Transverse colon (tissue), 4 donors: ENCODE data around the gene NDUFS6. TPM values are rescaled to one million over a fixed set of nuclear protein-coding genes. Genes with fewer than 3 reads are reported as not detected.
"Not testable (repeated sequence)": the region's sequence is repeated elsewhere in the genome, so short reads cannot be mapped to it uniquely, and the experiment has no call there.

Experiments
- DNase-seq: peaks from one replicate; pipeline ENCODE4 v3.0.0-alpha.2; 2019
- H3K27ac ChIP-seq, 4 donors: fragments of 200-600 bp; sonication (generic); 2 replicates each; pipeline ENCODE4 v1.5.1; 2016 to 2018; ENCODE audit warnings: inconsistent platforms in 4 of 4
- H3K27me3 ChIP-seq: fragments of 200-600 bp; sonication (generic); 2 replicates; pipeline ENCODE4 v1.5.1; 2017; ENCODE audit warnings: inconsistent platforms
- H3K36me3 ChIP-seq, 4 donors: fragments of 200-600 bp; sonication (generic); 2 replicates each; pipeline ENCODE4 v1.5.1; 2017 to 2019; ENCODE audit warnings: inconsistent platforms in 4 of 4
- H3K4me1 ChIP-seq, 4 donors: fragments of 200-600 bp; sonication (generic); 2 replicates each; pipeline ENCODE4 v1.5.1; 2017 to 2020; ENCODE audit warnings: inconsistent platforms in 4 of 4
- H3K4me3 ChIP-seq, 4 donors: fragments of 200-600 bp; sonication (generic); 1 replicate in 1 of 4; 2 replicates in 3 of 4; pipeline versions ENCODE4 v1.5.1 to v1.6.1; 2017 to 2019; ENCODE audit warnings: inconsistent platforms in 4 of 4
- H3K9me3 ChIP-seq, 2 donors: fragments of 200-600 bp; sonication (generic); 2 replicates each; pipeline ENCODE4 v1.5.1; 2017 to 2019; ENCODE audit warnings: inconsistent platforms in 2 of 2
- EP300 ChIP-seq: sonication (generic); formaldehyde crosslinking; IDR thresholded peaks from one replicate; pipeline ENCODE4 v1.6.1; 2017; ENCODE audit warnings: antibody characterized with exemption, low read depth
- POLR2A ChIP-seq: fragments of 450-650 bp; IDR thresholded peaks from one replicate; pipeline ENCODE4 v1.6.1; 2016; ENCODE audit warnings: antibody characterized with exemption, mild to moderate bottlenecking, moderate library complexity
- POLR2AphosphoS5 ChIP-seq, 3 donors: sonication (generic); formaldehyde crosslinking; IDR thresholded peaks; one replicate each; pipeline ENCODE4 v1.6.1; 2016; ENCODE audit warnings: antibody characterized with exemption in 3 of 3
- WGBS, 2 donors: methylation state at CpG; one replicate each; pipeline ENCODE4 v1.1.5; 2018; ENCODE audit warnings: low coverage in 1 of 2; 5-methylcytosine and 5-hydroxymethylcytosine counted together
- in situ Hi-C, 4 donors: fragments of 200-750 bp; cut with MboI; loops; one replicate each; pipeline versions ENCODE4 v1.15.0 to v1.15.1; 2017; ENCODE audit warnings: low sequenced_read_pairs in 3 of 4, low pct_ligation_motif_present in 1 of 4, low pct_unique_long_range_greater_than_20kb in 1 of 4
- intact Hi-C: fragments of 100-400 bp; cut with DNase I; formaldehyde crosslinking; loops from one replicate; pipeline ENCODE4 v1.15.1; 2023; ENCODE audit warnings: low total_unique reads
- total RNA-seq, 4 donors: library from RNA; depleted of rRNA; stranded (reverse); fragments of >200 nt; gene quantifications; one replicate each; pipeline ENCODE4 v1.1.0, GENCODE V29; 2016
- TF ChIP-seq, protein P1 (sequence below), 5 experiments: fragments of 200-600 bp in 3 of 5; fragments of 450-650 bp in 2 of 5; sonication (generic) in 3 of 5; IDR thresholded peaks; 1 replicate in 2 of 5; 2 replicates in 3 of 5; pipeline ENCODE4 v1.5.1; 2016 to 2017; ENCODE audit warnings: antibody characterized with exemption in 5 of 5, inconsistent platforms in 3 of 5, mild to moderate bottlenecking in 2 of 5, moderate library complexity in 1 of 5

Gene NDUFS6
- total RNA-seq, 4 donors from 2014 or later = 36.4 to 133 (median 66.4) TPM

DNA sequence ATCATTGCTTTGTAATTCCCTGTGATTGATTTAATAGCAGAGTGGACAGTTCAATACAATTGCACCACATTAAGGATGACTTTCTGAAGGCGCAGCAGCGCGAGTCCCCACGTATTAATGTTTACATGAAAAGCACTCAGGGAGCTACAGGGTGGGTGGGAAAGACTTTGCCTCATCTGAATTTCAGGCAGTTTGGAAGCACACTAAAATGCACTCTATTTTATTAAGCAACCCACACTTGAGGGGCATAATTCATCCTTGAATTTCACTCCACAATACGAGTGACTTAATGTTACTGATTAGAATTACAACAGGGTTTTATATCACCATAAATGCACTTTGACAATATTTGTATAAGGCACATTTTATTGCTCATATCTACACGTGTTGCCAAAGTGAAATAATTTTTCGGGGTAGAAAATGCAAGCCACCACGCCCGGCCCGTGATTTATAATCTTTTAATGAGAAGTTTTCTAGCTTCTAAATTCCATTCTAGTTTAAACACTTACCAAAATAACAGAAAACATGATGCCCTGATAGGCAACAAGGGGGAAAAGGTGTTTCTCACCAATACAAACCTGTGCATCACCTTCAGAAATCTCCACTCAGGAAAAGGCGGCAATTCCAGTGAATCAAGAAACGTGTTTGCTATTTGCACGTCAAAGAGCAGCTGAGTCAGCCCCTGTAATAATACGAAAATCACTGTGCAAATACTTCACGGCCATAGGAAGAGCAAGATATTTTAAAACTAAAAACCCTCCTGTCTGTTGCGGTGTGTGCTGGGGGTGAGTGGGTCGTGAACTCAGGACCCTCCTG, 41.0 kb downstream of the NDUFS6 start:
- intact Hi-C loops = no loop called here
- peaks cover 57% of the 10 kb centered on the region for H3K27me3 ChIP-seq
- H3K27ac ChIP-seq = no peak overlapping the region
- no peak for TF ChIP-seq EP300
- TF ChIP-seq, protein P1, sequence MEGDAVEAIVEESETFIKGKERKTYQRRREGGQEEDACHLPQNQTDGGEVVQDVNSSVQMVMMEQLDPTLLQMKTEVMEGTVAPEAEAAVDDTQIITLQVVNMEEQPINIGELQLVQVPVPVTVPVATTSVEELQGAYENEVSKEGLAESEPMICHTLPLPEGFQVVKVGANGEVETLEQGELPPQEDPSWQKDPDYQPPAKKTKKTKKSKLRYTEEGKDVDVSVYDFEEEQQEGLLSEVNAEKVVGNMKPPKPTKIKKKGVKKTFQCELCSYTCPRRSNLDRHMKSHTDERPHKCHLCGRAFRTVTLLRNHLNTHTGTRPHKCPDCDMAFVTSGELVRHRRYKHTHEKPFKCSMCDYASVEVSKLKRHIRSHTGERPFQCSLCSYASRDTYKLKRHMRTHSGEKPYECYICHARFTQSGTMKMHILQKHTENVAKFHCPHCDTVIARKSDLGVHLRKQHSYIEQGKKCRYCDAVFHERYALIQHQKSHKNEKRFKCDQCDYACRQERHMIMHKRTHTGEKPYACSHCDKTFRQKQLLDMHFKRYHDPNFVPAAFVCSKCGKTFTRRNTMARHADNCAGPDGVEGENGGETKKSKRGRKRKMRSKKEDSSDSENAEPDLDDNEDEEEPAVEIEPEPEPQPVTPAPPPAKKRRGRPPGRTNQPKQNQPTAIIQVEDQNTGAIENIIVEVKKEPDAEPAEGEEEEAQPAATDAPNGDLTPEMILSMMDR (IDR thresholded peaks at IDR 0.05) = no peak
- TF ChIP-seq POLR2AphosphoS5 (IDR thresholded peaks at IDR 0.05) = no peak
- no peak for TF ChIP-seq POLR2A
- no peaks in the 10 kb centered on the region for H3K36me3 ChIP-seq
- H3K9me3 ChIP-seq = no peaks in the 10 kb centered on the region
- H3K4me3 ChIP-seq = no peak overlapping the region
- in situ Hi-C loops = no loop called here
- no peaks in the 10 kb centered on the region for H3K4me1 ChIP-seq
- 20 to 37% methylated on average over 14 to 17 of the region's 17 CpGs for WGBS, 2 donors
- no peak for DNase-seq

DNA sequence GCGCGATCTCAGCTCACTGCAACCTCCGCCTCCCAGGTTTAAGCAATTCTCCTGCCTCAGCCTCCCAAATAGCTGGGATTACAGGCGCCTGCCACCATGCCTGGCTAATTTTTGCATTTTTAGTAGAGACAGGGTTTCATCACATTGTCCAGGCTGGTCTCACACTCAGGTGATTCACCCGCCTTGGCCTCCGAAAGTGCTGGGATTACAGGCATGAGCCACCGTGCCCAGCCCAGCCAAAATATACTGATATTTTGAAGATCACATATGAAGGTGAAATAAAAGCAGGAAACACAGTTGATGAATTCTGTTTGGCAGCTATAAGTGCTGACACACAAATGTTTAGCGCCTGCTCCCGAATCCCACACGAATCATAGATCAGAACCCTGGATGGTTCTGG, 42.6 kb downstream of the NDUFS6 start:
- in situ Hi-C loops, H3K9me3 ChIP-seq, H3K4me1 ChIP-seq, DNase-seq, H3K36me3 ChIP-seq, intact Hi-C loops, H3K4me3 ChIP-seq, H3K27ac ChIP-seq: not testable (repeated sequence)
- WGBS, 2 donors = 81 to 91% methylated on average over 4 to 10 of the region's 10 CpGs
- peaks cover 50% of the 10 kb centered on the region for H3K27me3 ChIP-seq

DNA sequence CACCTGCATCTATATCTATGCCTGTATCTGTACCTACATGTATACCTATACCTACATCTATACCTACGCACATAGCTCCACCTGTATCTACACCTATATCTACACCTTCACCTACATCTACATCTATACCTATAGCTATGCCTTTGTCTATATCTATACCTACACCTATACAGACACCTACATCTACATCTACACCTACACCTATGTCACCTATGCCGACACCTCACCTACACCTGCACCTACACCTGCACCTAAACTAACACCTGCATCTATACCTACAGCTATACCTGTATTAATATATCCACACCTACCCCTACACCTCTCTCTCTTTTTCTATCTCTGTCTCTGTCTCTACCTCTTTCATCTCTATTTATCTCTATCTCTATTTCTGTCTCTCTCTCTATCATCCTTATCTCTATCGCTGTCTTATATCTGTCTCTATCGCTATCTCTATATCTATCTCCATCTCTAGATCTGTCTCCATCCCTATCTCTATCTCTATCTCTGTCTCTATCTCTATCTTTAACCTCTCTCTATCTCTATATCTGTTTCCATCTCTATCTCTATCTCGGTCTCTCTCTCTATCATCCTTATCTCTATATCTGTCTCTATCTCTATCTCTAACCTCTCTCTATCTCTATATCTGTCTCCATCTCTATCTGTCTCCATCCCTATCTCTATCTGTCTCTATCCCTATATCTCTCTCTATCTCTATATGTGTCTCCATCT, 43.7 kb downstream of the NDUFS6 start:
- no peaks in the 10 kb centered on the region for H3K9me3 ChIP-seq
- TF ChIP-seq, protein P1 (IDR thresholded peaks at IDR 0.05) = no peak
- TF ChIP-seq POLR2A = no peak
- no peak for TF ChIP-seq POLR2AphosphoS5 (IDR thresholded peaks at IDR 0.05)
- no peak for TF ChIP-seq EP300
- H3K27me3 ChIP-seq = peaks cover 48% of the 10 kb centered on the region
- no peak overlapping the region for H3K27ac ChIP-seq
- H3K4me1 ChIP-seq = no peaks in the 10 kb centered on the region
- WGBS, 2 donors = 93 to 94% methylated on average over 5 of the region's 5 CpGs
- intact Hi-C loops (no loop called here), in situ Hi-C loops (no loop called here)
- no peaks in the 10 kb centered on the region for H3K36me3 ChIP-seq
- H3K4me3 ChIP-seq = no peak overlapping the region
- no peak for DNase-seq

DNA sequence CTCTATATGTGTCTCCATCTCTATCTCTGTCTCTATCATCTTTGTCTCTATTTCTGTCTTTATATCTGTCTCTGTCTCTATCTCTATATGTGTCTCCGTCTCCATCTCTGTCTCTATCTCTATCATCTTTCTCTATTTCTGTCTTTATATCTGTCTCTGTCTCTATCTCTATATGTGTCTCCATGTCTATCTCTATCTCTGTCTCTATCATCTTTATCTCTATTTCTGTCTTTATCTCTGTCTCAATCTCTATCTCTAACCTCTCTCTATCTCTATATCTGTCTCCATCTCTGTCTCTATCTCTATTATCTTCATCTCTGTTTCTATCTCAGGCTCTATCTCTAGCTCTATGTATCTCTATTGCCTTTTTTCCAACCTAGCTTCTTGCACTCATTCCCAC, 44.5 kb downstream of the NDUFS6 start:
- intact Hi-C loops = no loop called here
- H3K4me1 ChIP-seq = no peaks in the 10 kb centered on the region
- no peak for DNase-seq
- H3K36me3 ChIP-seq = no peaks in the 10 kb centered on the region
- no peak overlapping the region for H3K27ac ChIP-seq
- in situ Hi-C loops = no loop called here
- no peak for TF ChIP-seq EP300
- TF ChIP-seq, protein P1 (IDR thresholded peaks at IDR 0.05) = no peak
- no peak for TF ChIP-seq POLR2A
- TF ChIP-seq POLR2AphosphoS5 (IDR thresholded peaks at IDR 0.05) = no peak
- no peaks in the 10 kb centered on the region for H3K9me3 ChIP-seq
- H3K27me3 ChIP-seq = peaks cover 48% of the 10 kb centered on the region
- no peak overlapping the region for H3K4me3 ChIP-seq
- WGBS, 2 donors = 36 to 90% methylated on average over 1 of the region's 1 CpG
